SKM-1 treated with dmso at 0.1 percent for 144 hours (cell line): ENCODE measurements around the gene ARHGAP19.
A peak's percentile ranks its signal among the peaks of the same experiment; 100 is the strongest.
"Not testable (repeated sequence)": the region's sequence is repeated elsewhere in the genome, so short reads cannot be mapped to it uniquely, and the experiment has no call there.

Experiments used
- DNase-seq: peaks from one replicate; lab custom pipeline; 2025; ENCODE audit not compliant: unreplicated experiment; lab: John Stamatoyannopoulos, UW

The ARHGAP19 gene

DNA sequence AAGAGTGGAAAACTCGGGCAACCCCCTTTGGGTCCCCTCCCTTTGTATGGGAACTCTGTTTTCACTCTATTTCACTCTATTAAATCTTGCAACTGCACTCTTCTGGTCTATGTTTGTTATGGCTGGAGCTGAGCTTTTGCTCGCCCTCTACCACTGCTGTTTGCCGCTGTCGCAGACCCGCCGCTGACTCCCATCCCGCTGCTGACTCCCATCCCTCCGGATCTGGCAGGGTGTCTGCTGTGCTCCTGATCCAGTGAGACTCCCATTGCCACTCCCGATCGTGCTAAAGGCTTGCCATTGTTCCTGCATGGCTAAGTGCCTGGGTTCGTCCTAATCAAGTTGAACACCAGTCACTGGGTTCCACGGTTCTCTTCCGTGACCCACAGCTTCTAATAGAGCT is 2.4 kb downstream of the ARHGAP19 start:
- DNase-seq: not testable (repeated sequence)

DNA sequence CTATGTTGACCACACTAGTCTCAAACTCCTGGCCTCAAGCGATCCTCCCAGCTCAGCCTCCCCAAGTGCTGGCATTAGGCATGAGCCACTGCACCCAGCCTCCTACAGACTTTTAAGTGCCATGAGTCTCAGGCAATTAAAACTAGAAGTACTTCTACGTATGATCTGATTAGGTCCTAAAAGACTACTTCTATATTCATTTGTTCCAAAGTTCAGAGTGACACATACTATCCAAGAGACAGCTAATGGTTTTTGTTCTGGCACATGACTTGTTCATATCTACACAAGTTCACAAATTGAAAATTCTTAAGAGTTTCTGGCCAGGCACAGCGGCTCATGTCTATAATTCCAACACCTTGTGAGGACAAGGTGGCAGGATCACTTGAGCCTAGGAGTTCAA is 11.7 kb downstream of the ARHGAP19 start:
- DNase-seq: no peak

- no peak for DNase-seq
Observed at GRCh38 chr10:97279121-97279815, 13.2 kb downstream of the ARHGAP19 start.

GRCh38 chr10:97278491-97278989 is 13.9 kb downstream of the ARHGAP19 start:
- peak; percentile 47 for DNase-seq

- no peak for DNase-seq
Observed at GRCh38 chr10:97277551-97277950, 14.9 kb downstream of the ARHGAP19 start.

DNA sequence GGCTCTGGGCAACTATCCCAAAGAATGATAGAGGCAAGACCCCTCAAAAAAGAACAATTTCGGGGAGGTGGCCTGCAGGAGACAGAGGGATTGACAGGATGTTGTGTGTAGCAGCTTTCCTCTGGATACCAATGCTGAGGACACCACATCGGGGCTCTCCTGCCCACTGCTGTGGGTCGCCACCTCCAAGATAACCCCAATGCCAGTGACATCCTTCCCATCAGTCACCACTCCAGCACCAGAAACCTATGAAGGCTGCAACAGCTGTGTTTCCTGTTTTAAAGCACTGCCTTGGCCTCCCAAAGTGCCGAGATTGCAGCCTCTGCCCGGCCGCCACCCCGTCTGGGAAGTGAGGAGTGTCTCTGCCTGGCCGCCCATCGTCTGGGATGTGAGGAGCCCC is 17.6 kb downstream of the ARHGAP19 start:
- DNase-seq: no peak

DNA sequence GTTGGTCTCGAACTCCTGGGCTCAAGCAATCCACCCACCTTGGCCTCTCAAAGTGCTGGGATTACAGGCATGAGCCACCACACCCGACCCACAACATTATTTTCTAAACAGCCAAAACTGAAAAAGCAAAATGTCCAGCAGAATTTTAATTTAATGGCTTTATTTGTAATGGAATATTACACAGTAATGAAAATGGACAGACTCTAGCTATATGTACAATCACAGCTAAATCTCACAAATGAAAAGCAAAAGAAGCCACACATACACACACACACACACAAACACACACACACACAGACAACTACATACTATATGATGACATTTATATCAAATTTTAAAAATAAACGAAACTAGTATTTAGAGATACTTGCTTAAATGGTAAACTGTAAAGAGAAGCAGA is 18.7 kb downstream of the ARHGAP19 start:
- no peak for DNase-seq

GRCh38 chr10:97270523-97271154 is 21.8 kb downstream of the ARHGAP19 start:
- no peak for DNase-seq

DNA sequence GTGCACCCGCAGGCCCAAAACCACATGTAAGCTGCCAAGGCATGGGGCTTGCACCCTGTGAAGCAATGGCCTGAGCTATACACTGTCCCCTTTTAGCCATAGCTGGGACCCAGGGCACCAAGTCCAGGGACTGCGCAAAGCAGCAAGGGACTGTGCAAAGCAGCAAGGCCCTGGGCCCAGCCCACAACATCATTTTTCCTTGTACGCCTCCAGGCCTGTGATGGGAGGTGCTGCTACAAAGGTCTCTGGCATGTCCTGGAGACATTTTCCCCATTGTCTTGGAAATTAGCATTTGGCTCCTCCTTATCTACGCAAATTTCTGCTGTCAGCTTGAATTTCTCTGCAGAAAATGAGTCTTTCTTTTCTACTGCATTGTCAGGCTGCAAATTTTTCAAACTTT is 24.8 kb downstream of the ARHGAP19 start:
- no peak for DNase-seq

GRCh38 chr10:97265095-97265494 is 27.3 kb downstream of the ARHGAP19 start:
- DNase-seq: not testable (repeated sequence)

- DNase-seq: no peak
Observed at GRCh38 chr10:97263971-97264370, 28.5 kb downstream of the ARHGAP19 start.

DNA sequence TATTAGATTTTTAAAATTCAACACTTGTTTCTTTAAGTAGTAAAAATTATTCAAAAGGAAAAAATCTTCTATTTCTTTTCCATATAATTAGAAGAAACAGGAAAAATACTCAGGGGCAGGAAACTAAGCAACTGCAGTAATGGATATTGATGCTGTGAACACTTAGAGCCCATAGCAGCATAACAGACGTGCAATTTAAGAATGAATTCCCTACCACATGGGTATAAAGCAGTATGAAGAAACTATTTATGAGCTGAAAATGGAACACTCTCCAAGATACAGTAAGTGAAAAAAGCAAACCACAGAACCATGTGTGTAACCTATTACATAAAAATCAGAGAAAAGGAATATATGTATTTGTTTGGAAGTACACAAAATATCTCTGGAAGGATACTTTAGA is 30.8 kb downstream of the ARHGAP19 start:
- DNase-seq: no peak

DNA sequence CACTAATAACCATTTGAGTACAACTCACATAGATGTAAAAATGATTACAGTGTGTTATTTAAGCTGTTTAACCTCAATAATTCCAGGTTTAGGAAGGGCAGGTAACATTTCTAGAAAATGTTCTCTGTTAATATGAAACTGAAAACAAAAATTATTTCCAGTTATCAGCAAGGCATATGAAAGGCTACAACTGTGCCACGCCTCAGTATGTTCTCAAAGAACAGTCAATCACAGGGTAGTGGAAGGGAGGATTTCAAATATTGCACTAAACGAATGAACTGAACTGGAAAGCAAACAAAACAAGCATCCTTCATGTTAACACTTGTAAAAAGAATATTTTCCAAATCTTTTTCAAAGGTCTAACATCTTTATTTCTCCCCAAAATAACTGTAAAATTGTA is 31.3 kb downstream of the ARHGAP19 start:
- no peak for DNase-seq

- no peak for DNase-seq
Observed at GRCh38 chr10:97259119-97259518, 33.3 kb downstream of the ARHGAP19 start.

DNA sequence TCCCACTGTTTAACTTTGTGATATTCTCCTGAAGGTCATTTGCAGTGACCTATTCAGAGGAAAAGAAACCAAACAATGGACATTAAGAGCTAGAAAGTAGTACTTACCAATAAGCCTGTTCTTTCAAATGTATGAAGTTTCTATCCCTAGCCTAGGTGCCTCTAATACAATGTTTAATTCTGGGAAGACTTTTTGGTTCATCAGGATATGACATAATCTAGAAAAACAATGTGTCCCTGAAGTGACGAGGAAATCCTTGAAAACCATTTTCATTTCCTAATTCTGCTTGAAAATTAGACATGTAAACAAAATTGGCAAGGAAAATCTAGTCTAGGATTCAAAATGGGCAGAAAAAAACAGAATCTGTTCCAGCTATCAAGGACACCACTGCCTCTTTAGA is 36.1 kb downstream of the ARHGAP19 start:
- no peak for DNase-seq

- DNase-seq: no peak
Observed at GRCh38 chr10:97255512-97256293, 36.7 kb downstream of the ARHGAP19 start.

- DNase-seq: no peak
Observed at GRCh38 chr10:97254694-97255093, 37.7 kb downstream of the ARHGAP19 start.

DNA sequence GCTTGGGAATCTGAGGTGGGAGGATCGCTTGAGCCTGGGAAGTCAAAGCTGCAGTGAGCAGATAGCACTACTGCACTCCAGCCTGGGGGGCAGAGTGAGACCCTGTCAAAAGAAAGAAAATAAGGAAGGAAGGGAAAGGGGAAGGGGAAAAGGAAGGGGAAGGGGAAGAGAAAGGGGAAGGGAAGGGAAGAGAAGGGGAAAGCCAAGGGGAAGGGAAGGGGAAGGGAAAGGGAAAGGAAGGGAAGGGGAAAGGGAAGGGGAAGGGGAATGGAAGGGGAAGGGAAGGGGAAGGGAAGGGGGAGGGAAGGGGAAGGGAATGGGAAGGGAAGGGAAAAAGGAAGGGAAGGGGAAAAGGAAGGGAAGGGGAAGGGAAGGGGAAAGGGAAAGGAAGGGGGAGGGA is 41.5 kb downstream of the ARHGAP19 start:
- no peak for DNase-seq

GRCh38 chr10:97243836-97244235 is 48.6 kb downstream of the ARHGAP19 start:
- no peak for DNase-seq

DNA sequence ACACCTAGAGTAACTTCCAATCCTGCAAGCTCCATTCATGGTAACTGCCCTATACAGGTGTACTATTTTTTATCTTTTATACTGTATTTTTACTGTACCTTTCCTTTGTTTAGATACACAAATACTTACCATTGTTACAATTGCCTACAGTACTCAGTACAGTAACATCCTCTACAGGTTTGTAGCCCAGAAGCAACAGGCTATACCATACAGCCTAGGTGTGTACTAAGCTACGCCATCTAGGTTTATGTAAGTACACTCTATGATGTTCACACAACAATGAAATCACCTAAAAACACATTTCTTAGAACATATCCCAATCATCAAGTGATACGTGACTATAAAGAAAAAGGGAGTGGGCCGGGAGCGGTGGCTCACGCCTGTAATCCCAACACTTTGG is 53.6 kb downstream of the ARHGAP19 start:
- DNase-seq: no peak

- DNase-seq: no peak
Observed at GRCh38 chr10:97235353-97235752, 57.1 kb downstream of the ARHGAP19 start.

GRCh38 chr10:97234400-97234799 is 58.0 kb downstream of the ARHGAP19 start:
- DNase-seq: peak; percentile 37
